BLaER1 (cell line): ENCODE data around the gene HNRNPA0.

Experiments used
- H3K27ac ChIP-seq: shearing (Covaris generic); formaldehyde crosslinking; 2 replicates; pipeline ENCODE4 v1.8.1; 2022
- H3K27me3 ChIP-seq: shearing (Covaris generic); formaldehyde crosslinking; 2 replicates; pipeline ENCODE4 v1.8.1; 2022
- H3K36me3 ChIP-seq: shearing (Covaris generic); formaldehyde crosslinking; 2 replicates; pipeline ENCODE4 v1.8.1; 2022
- H3K4me1 ChIP-seq: shearing (Covaris generic); formaldehyde crosslinking; 2 replicates; pipeline ENCODE4 v1.8.1; 2022
- H3K4me2 ChIP-seq: shearing (Covaris generic); formaldehyde crosslinking; 2 replicates; pipeline ENCODE4 v1.8.1; 2022
- H3K4me3 ChIP-seq: shearing (Covaris generic); formaldehyde crosslinking; 2 replicates; pipeline ENCODE4 v1.8.1; 2022
- H3K9ac ChIP-seq: shearing (Covaris generic); formaldehyde crosslinking; 2 replicates; pipeline ENCODE4 v1.8.1; 2022
- H3K9me3 ChIP-seq: shearing (Covaris generic); formaldehyde crosslinking; 2 replicates; pipeline ENCODE4 v1.8.1; 2022
- H4K20me1 ChIP-seq: shearing (Covaris generic); formaldehyde crosslinking; 2 replicates; pipeline ENCODE4 v1.8.1; 2022
- Cebpa-rat ChIP-seq: shearing (Covaris generic); IDR thresholded peaks from 2 replicates; pipeline ENCODE4 v1.8.1; 2022

Gene HNRNPA0

GRCh38 chr5:137730336-137730735, 23.8 kb downstream of the HNRNPA0 start:
- H3K27ac ChIP-seq, result no peak overlapping the region
- H4K20me1 ChIP-seq, result no peaks in the 10 kb centered on the region
- no peak overlapping the region for H3K4me3 ChIP-seq
- H3K4me2 ChIP-seq, result no peak overlapping the region
- H3K36me3 ChIP-seq, result no peaks in the 10 kb centered on the region
- TF ChIP-seq Cebpa-rat, result no peak
- H3K9me3 ChIP-seq, result no peaks in the 10 kb centered on the region
- H3K27me3 ChIP-seq, result no peaks in the 10 kb centered on the region
- no peak overlapping the region for H3K9ac ChIP-seq
- peaks cover 17% of the 10 kb centered on the region for H3K4me1 ChIP-seq

GRCh38 chr5:137728048-137728447, 26.1 kb downstream of the HNRNPA0 start:
- H3K27me3 ChIP-seq, result no peaks in the 10 kb centered on the region
- H3K4me1 ChIP-seq, result no peaks in the 10 kb centered on the region
- no peak overlapping the region for H3K27ac ChIP-seq
- H3K4me2 ChIP-seq, result no peak overlapping the region
- no peak overlapping the region for H3K4me3 ChIP-seq
- H3K36me3 ChIP-seq, result no peaks in the 10 kb centered on the region
- TF ChIP-seq Cebpa-rat, result no peak
- no peaks in the 10 kb centered on the region for H4K20me1 ChIP-seq
- H3K9me3 ChIP-seq, result no peaks in the 10 kb centered on the region
- H3K9ac ChIP-seq, result no peak overlapping the region

DNA sequence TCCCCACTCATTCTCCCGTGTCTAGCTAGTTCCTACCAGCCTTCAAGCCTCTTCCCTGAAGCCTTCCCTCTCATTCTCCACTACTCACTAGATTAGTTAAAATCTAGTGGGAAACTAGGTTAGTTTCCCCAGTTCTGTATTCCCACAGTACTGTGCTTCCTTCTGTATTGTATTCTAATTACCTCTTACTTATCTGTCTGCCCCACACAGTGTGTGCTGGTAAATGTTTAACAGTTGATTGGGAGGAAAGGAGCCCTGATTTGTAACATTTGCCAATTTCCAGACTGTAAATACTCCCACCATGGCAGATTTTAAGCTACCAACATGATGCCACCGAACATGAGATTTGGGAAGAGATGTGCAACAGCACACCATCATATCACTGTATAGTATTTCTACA, 26.5 kb downstream of the HNRNPA0 start:
- Histone ChIP-seq H3K9me3 (no peaks in the 10 kb centered on the region), H3K4me2 (no peak overlapping the region), H3K27ac (no peak overlapping the region), H3K27me3 (no peaks in the 10 kb centered on the region), H4K20me1 (no peaks in the 10 kb centered on the region), H3K4me1 (no peaks in the 10 kb centered on the region), H3K9ac (no peak overlapping the region), H3K4me3 (no peak overlapping the region), H3K36me3 (no peaks in the 10 kb centered on the region)
- no peak for TF ChIP-seq Cebpa-rat

DNA sequence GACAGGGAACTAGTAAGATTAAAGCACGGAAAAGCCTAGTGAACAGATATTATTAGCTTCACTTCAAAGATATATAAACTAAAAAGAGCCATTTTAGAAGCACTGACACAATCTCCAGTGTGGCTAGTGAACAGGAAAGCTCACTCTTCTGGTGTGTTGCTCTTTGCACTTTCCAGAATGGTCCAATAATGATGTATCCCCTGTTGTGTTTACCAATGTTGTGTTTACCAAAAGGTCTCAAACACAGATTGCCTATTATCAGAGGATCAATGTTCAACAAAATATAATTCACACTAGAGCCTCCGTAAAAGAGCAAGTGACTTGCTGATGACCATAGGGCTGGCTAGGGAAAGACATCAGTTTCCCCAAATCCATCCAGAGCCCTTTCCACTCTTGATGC, 29.9 kb downstream of the HNRNPA0 start:
- no peak overlapping the region for H3K9ac ChIP-seq
- H3K4me1 ChIP-seq, result peaks cover 8% of the 10 kb centered on the region; the same call in 1 of the 2 replicates
- TF ChIP-seq Cebpa-rat, result no peak
- H3K4me3 ChIP-seq, result no peak overlapping the region
- H3K36me3 ChIP-seq, result no peaks in the 10 kb centered on the region
- H4K20me1 ChIP-seq, result no peaks in the 10 kb centered on the region
- H3K27ac ChIP-seq, result no peak overlapping the region
- H3K4me2 ChIP-seq, result no peak overlapping the region
- no peaks in the 10 kb centered on the region for H3K9me3 ChIP-seq
- no peaks in the 10 kb centered on the region for H3K27me3 ChIP-seq

- Histone ChIP-seq H3K36me3 (no peaks in the 10 kb centered on the region), H3K9ac (no peak overlapping the region), H3K4me1 (peaks cover 8% of the 10 kb centered on the region; the same call in 1 of the 2 replicates), H4K20me1 (no peaks in the 10 kb centered on the region), H3K4me3 (no peak overlapping the region), H3K9me3 (peaks cover 5% of the 10 kb centered on the region; the same call in 1 of the 2 replicates), H3K27me3 (no peaks in the 10 kb centered on the region), H3K27ac (no peak overlapping the region), H3K4me2 (no peak overlapping the region)
- TF ChIP-seq Cebpa-rat, result no peak
Measured at GRCh38 chr5:137718611-137719010, 35.6 kb downstream of the HNRNPA0 start.

DNA sequence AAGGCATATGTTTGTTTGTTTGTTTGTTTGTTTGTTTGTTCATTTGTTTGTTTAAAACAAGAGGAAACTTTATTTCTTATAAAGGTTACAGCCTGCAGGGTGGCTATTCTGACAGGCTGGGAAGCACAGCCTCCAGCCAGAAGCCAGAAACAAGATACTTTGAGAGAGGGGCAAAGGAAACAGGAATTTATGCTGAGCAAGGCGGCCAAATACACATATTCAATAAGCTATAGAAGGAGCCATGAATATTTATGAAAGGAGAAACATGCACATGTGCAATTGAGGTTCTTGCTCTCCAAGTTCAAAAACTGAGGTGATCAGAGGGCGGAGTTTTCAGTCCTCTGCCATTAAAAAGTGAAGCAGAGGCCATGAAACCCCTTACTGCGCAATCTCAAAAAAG, 37.8 kb downstream of the HNRNPA0 start:
- no peak for TF ChIP-seq Cebpa-rat
- Histone ChIP-seq H3K4me2 (no peak overlapping the region), H3K27ac (no peak overlapping the region), H3K4me1 (peaks cover 8% of the 10 kb centered on the region; the same call in 1 of the 2 replicates), H3K9me3 (peaks cover 20% of the 10 kb centered on the region), H4K20me1 (no peaks in the 10 kb centered on the region), H3K9ac (no peak overlapping the region), H3K4me3 (no peak overlapping the region), H3K36me3 (no peaks in the 10 kb centered on the region; the same call in 1 of the 2 replicates), H3K27me3 (no peaks in the 10 kb centered on the region)

DNA sequence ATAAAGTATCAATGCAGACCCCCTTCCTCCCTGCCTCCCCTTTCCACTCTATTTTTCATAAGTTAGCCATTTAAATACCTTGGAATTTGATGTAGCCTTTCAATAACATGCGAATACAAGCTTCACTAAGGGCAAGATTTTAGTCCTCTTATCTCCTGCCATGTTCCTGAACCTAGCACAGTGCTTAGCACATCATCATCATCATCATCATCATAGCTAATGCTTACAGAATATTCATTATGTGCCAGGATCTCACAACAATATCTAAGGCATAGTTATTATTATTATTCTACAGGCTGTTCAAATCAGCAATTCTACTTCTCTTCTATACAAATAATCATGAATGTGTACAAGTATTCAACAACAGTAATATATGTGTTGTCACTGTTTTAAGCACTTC, 38.7 kb downstream of the HNRNPA0 start:
- TF ChIP-seq Cebpa-rat, result no peak
- Histone ChIP-seq H3K4me2 (no peak overlapping the region), H3K4me1 (peaks cover 3% of the 10 kb centered on the region; the same call in 1 of the 2 replicates), H4K20me1 (no peaks in the 10 kb centered on the region), H3K9ac (no peak overlapping the region), H3K4me3 (no peak overlapping the region), H3K36me3 (no peaks in the 10 kb centered on the region; the same call in 1 of the 2 replicates), H3K27me3 (no peaks in the 10 kb centered on the region), H3K27ac (no peak overlapping the region), H3K9me3 (peaks cover 20% of the 10 kb centered on the region)

GRCh38 chr5:137714946-137715345, 39.2 kb downstream of the HNRNPA0 start:
- no peaks in the 10 kb centered on the region for H4K20me1 ChIP-seq
- H3K4me3 ChIP-seq, result no peak overlapping the region
- H3K9ac ChIP-seq, result no peak overlapping the region
- H3K9me3 ChIP-seq, result peaks cover 20% of the 10 kb centered on the region
- no peak for TF ChIP-seq Cebpa-rat
- H3K4me1 ChIP-seq, result no peaks in the 10 kb centered on the region
- no peak overlapping the region for H3K4me2 ChIP-seq
- H3K27me3 ChIP-seq, result no peaks in the 10 kb centered on the region
- no peaks in the 10 kb centered on the region; the same call in 1 of the 2 replicates for H3K36me3 ChIP-seq
- H3K27ac ChIP-seq, result no peak overlapping the region

- Histone ChIP-seq H3K9me3 (peaks cover 20% of the 10 kb centered on the region), H3K4me2 (no peak overlapping the region), H3K4me1 (no peaks in the 10 kb centered on the region), H3K36me3 (no peaks in the 10 kb centered on the region; the same call in none of the 2 replicates), H3K9ac (no peak overlapping the region), H3K27me3 (no peaks in the 10 kb centered on the region), H3K27ac (no peak overlapping the region), H4K20me1 (no peaks in the 10 kb centered on the region), H3K4me3 (no peak overlapping the region)
- no peak for TF ChIP-seq Cebpa-rat
Measured at GRCh38 chr5:137714494-137714893, 39.7 kb downstream of the HNRNPA0 start.

GRCh38 chr5:137712139-137712667, 42.0 kb downstream of the HNRNPA0 start:
- H3K9me3 ChIP-seq, result peaks cover 20% of the 10 kb centered on the region
- no peak overlapping the region for H3K27ac ChIP-seq

GRCh38 chr5:137710086-137710485, 44.1 kb downstream of the HNRNPA0 start:
- H3K36me3 ChIP-seq, result peaks cover 3% of the 10 kb centered on the region
- H3K9me3 ChIP-seq, result peaks cover 20% of the 10 kb centered on the region
- H3K9ac ChIP-seq, result no peak overlapping the region
- H3K4me2 ChIP-seq, result no peak overlapping the region
- H3K27ac ChIP-seq, result no peak overlapping the region
- no peak for TF ChIP-seq Cebpa-rat
- no peaks in the 10 kb centered on the region for H4K20me1 ChIP-seq
- H3K4me1 ChIP-seq, result no peaks in the 10 kb centered on the region
- no peak overlapping the region for H3K4me3 ChIP-seq
- no peaks in the 10 kb centered on the region for H3K27me3 ChIP-seq

More at GRCh38 chr5:137712139-137712667, 42.0 kb downstream of the HNRNPA0 start:
- H4K20me1 ChIP-seq, result no peaks in the 10 kb centered on the region
- no peak overlapping the region for H3K9ac ChIP-seq
- no peak overlapping the region for H3K4me2 ChIP-seq
- no peaks in the 10 kb centered on the region for H3K27me3 ChIP-seq
- no peak overlapping the region for H3K4me3 ChIP-seq
- TF ChIP-seq Cebpa-rat, result no peak
- no peaks in the 10 kb centered on the region; the same call in none of the 2 replicates for H3K36me3 ChIP-seq
- H3K4me1 ChIP-seq, result no peaks in the 10 kb centered on the region
